ENCODE measurements around the gene IQCN. TPM values are rescaled to one million over a fixed set of nuclear protein-coding genes. Genes with fewer than 3 reads are reported as not detected.

The IQCN gene
- total and polyA plus RNA-seq, 4 experiments from 2014 or later, result 0.13 to 5.8 (median 3.6) TPM

- H3K4me3 Mint-ChIP-seq, result peak overlapping the region in 1 of 8 donors; percentile 35
These were observed 13.9 kb upstream of the IQCN start for GRCh38 chr19:18287836-18288772.

DNA sequence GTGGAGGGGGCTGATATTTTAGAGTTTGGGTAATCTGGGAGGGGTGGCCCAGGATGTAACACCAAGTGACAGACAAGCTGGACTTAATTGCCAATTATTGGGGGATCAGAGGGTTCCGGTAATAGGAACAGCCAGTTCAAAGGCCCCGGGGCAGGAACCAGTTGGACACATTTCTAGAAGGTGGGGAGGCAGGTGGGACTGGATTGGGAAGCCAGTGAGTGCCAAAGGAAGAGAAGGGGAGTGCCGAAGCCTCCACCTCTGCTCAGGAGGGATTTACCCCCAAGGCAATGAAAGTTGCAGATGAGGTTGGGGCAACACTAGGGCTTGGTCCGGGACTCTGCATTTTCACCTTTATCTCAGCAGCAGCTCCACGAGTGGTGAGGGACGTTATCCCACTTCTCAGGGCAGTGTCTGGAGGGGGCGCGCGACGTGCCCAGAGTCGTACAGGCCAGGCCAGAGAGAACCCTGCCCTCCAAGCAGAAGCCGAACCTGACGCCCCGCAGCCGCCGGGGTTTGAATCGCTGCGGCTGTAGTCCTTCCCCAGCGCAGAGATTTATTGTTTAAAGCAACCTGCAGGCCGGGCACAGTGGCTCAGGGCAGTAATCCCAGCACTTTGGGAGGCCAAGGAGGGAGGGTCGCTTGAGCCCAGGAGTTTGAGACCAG is 12.9 kb upstream of the IQCN start:
- peak overlapping the region in 5 of 7 donors; percentile 32 to 91 (median 85) for H3K27ac Mint-ChIP-seq
- no peaks in the 10 kb centered on the region for H3K27me3 Mint-ChIP-seq
- ChIA-PET CTCF (ENCODE audit: partially characterized antibody) (no interaction called here), POLR2A (ENCODE audit: partially characterized antibody) (interaction anchor here (0.7 to 27.2 kb wide), 3 partner anchors 14 to 75 kb away, joined by 3 to 1691 read pairs (median 1055); partner anchors contain the start of gene LSM4)
- Histone ChIP-seq H3K9me3 (ENCODE audit: control insufficient read depth in 1 of 2, low read length in 2 of 2) (no peaks in the 10 kb centered on the region), H3K27ac (ENCODE audit: low read depth, low read length) (no peak overlapping the region), H3K4me3 (ENCODE audit: low read length in 2 of 2) (no peak overlapping the region), H3K36me3 (ENCODE audit: insufficient read depth, low read length) (no peaks in the 10 kb centered on the region), H3K4me1 (ENCODE audit: insufficient read depth, low read length) (peaks cover 59% of the 10 kb centered on the region), H3K27me3 (ENCODE audit: insufficient read depth, low read length) (no peaks in the 10 kb centered on the region)
- intact Hi-C loops (cut with micrococcal nuclease), result no loop called here
- peaks cover 37 to 70% (median 53%) of the 10 kb centered on the region in 4 donors for H3K4me1 Mint-ChIP-seq
- no peak for DNase-seq
- peaks cover 0 to 2% (median 0%) of the 10 kb centered on the region in 8 donors for H3K9me3 Mint-ChIP-seq
- H3K36me3 Mint-ChIP-seq, result peaks cover 0 to 4% of the 10 kb centered on the region in 2 donors
- no peak overlapping the region for H3K4me3 Mint-ChIP-seq

More at GRCh38 chr19:18287836-18288772, 13.9 kb upstream of the IQCN start:
- CTCF ChIA-PET (ENCODE audit: partially characterized antibody), result interaction anchor here (0.7 to 2.9 kb wide), 2 partner anchors 8 to 258 kb away, joined by 3 to 8 read pairs; no protein-coding TSS in a partner anchor
- Histone ChIP-seq H3K27ac (ENCODE audit: low read depth, low read length) (peak overlapping the region; percentile 34), H3K27me3 (ENCODE audit: insufficient read depth, low read length) (no peaks in the 10 kb centered on the region), H3K4me1 (ENCODE audit: insufficient read depth, low read length) (peaks cover 59% of the 10 kb centered on the region), H3K36me3 (ENCODE audit: insufficient read depth, low read length) (no peaks in the 10 kb centered on the region), H3K9me3 (ENCODE audit: control insufficient read depth in 1 of 2, low read length in 2 of 2) (no peaks in the 10 kb centered on the region), H3K4me3 (ENCODE audit: low read length in 2 of 2) (no peak overlapping the region)
- Mint-ChIP-seq H3K9me3 (peaks cover 0 to 2% (median 0%) of the 10 kb centered on the region in 8 donors), H3K4me1 (peaks cover 31 to 70% (median 53%) of the 10 kb centered on the region in 4 donors), H3K27me3 (no peaks in the 10 kb centered on the region), H3K27ac (peak overlapping the region in 2 of 7 donors; percentile 53 to 79), H3K36me3 (peaks cover 0 to 2% of the 10 kb centered on the region in 2 donors)
- no peak for DNase-seq
- POLR2A ChIA-PET (ENCODE audit: partially characterized antibody), result interaction anchor here (0.7 to 27.2 kb wide), 4 partner anchors 7 to 74 kb away, joined by 3 to 1691 read pairs (median 786); partner anchors contain the start of genes JUND and LSM4
- intact Hi-C loops (cut with micrococcal nuclease), result no loop called here

- ChIA-PET CTCF (ENCODE audit: partially characterized antibody) (interaction anchor here (18.3 kb wide), 1 partner anchor 43 kb away, joined by 542 read pairs; no protein-coding TSS in a partner anchor), POLR2A (ENCODE audit: partially characterized antibody) (interaction anchor here (8.7 to 27.2 kb wide), 3 partner anchors 7 to 36 kb away, joined by 516 to 1691 read pairs (median 1055); partner anchors contain the start of gene LSM4)
- peaks cover 0 to 10% (median under 1%) of the 10 kb centered on the region in 8 donors for H3K9me3 Mint-ChIP-seq
- Histone ChIP-seq H3K27ac (ENCODE audit: low read depth, low read length) (peak overlapping the region; percentile 56), H3K4me1 (ENCODE audit: insufficient read depth, low read length) (peaks cover 38% of the 10 kb centered on the region), H3K36me3 (ENCODE audit: insufficient read depth, low read length) (no peaks in the 10 kb centered on the region), H3K27me3 (ENCODE audit: insufficient read depth, low read length) (no peaks in the 10 kb centered on the region), H3K4me3 (ENCODE audit: low read length in 2 of 2) (no peak overlapping the region), H3K9me3 (ENCODE audit: control insufficient read depth in 1 of 2, low read length in 2 of 2) (no peaks in the 10 kb centered on the region)
- peaks cover 22 to 52% (median 38%) of the 10 kb centered on the region in 4 donors for H3K4me1 Mint-ChIP-seq
- intact Hi-C loops (cut with micrococcal nuclease), result no loop called here
- peak overlapping the region in 7 of 8 donors; percentile 26 to 81 (median 61) for H3K4me3 Mint-ChIP-seq
- peak overlapping the region; percentile 90 to 99 (median 91) for H3K27ac Mint-ChIP-seq
- H3K27me3 Mint-ChIP-seq, result peaks cover 0 to under 1% of the 10 kb centered on the region in 2 donors
- peaks cover 0 to 8% of the 10 kb centered on the region in 2 donors for H3K36me3 Mint-ChIP-seq
- peak in 3 of 5 donors; percentile 18 to 44 (median 32) for DNase-seq
These were observed 10.6 kb upstream of the IQCN start for GRCh38 chr19:18284712-18285360.

DNA sequence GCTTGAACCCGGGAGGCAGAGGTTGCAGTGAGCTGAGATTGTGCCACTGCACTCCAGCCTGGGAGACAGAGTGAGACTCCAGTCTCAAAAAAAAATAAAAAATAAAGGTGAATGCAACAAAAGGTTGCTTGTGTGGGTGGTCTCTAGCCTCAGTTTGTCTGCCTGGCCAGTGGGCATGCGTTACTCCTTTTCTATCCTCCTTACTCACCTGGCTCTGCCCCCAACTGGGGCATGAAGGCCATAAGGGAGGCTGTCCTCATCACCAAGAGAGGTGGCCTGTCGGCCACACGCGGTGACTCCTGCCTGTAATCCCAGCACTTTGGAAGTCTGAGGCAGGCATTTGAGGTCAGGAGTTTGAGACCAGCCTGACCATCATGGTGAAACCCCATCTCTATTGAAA is 9.1 kb upstream of the IQCN start:
- peaks cover 14 to 23% of the 10 kb centered on the region in 2 donors for H3K36me3 Mint-ChIP-seq
- H3K4me1 ChIP-seq (ENCODE audit: insufficient read depth, low read length), result peaks cover 39% of the 10 kb centered on the region
- H3K9me3 ChIP-seq (ENCODE audit: control insufficient read depth in 1 of 2, low read length in 2 of 2), result no peaks in the 10 kb centered on the region
- POLR2A ChIA-PET (ENCODE audit: partially characterized antibody), result interaction anchor here (5.4 to 27.2 kb wide), 4 partner anchors 8 to 136 kb away, joined by 125 to 1691 read pairs (median 786); partner anchors contain the start of genes LSM4 and SSBP4
- peaks cover 0 to 6% of the 10 kb centered on the region in 2 donors for H3K27me3 Mint-ChIP-seq
- peak overlapping the region in 3 of 8 donors; percentile 31 to 87 (median 43) for H3K4me3 Mint-ChIP-seq
- H3K36me3 ChIP-seq (ENCODE audit: insufficient read depth, low read length), result peaks cover 9% of the 10 kb centered on the region
- H3K9me3 Mint-ChIP-seq, result peaks cover 0 to 23% (median 3%) of the 10 kb centered on the region in 8 donors
- peak overlapping the region; percentile 61 to 99 (median 91) for H3K27ac Mint-ChIP-seq
- DNase-seq, result no peak
- H3K27me3 ChIP-seq (ENCODE audit: insufficient read depth, low read length), result no peaks in the 10 kb centered on the region
- intact Hi-C loops (cut with micrococcal nuclease), result no loop called here
- peak overlapping the region; percentile 91 for H3K27ac ChIP-seq (ENCODE audit: low read depth, low read length)
- no peak overlapping the region for H3K4me3 ChIP-seq (ENCODE audit: low read length in 2 of 2)
- CTCF ChIA-PET (ENCODE audit: partially characterized antibody), result interaction anchor here (5.9 to 18.3 kb wide), 2 partner anchors 35 to 44 kb away, joined by 255 to 542 read pairs; partner anchors contain the start of gene LSM4
- peaks cover 27 to 57% (median 43%) of the 10 kb centered on the region in 4 donors for H3K4me1 Mint-ChIP-seq

DNA sequence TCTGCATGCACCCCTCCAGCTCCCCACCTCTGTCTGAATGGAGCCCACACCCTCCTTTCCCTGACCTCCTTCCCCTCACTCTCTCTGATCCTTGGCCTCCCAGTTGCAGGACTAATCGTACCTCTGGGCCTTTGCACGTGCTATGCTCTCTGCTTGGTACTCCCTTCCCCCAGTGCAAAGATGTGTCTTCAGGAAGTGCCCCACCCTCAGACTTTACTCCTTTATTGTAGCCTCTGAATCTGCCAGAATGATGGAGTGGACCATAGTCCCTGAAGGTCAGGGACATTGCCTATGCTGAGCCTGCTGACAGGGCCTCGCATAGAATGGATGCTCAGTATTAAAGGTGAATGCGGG is 8.5 kb upstream of the IQCN start:
- peaks cover 14 to 28% of the 10 kb centered on the region in 2 donors for H3K36me3 Mint-ChIP-seq
- DNase-seq, result peak in 2 of 5 donors; percentile 17 to 40
- ChIA-PET CTCF (ENCODE audit: partially characterized antibody) (interaction anchor here (5.4 to 18.3 kb wide), 5 partner anchors 10 to 45 kb away, joined by 49 to 542 read pairs (median 118); partner anchors contain the start of gene LSM4), POLR2A (ENCODE audit: partially characterized antibody) (interaction anchor here (4.3 to 27.2 kb wide), 7 partner anchors 9 to 137 kb away, joined by 24 to 1691 read pairs (median 125); partner anchors contain the start of genes LSM4, MPV17L2, PIK3R2 and RAB3A)
- no peaks in the 10 kb centered on the region for H3K27me3 ChIP-seq (ENCODE audit: insufficient read depth, low read length)
- peak overlapping the region; percentile 91 for H3K27ac ChIP-seq (ENCODE audit: low read depth, low read length)
- H3K27me3 Mint-ChIP-seq, result peaks cover 0 to 6% of the 10 kb centered on the region in 2 donors
- H3K4me3 Mint-ChIP-seq, result peak overlapping the region; percentile 78 to 94 (median 86)
- peak overlapping the region; percentile 96 to 99 (median 98) for H3K27ac Mint-ChIP-seq
- H3K36me3 ChIP-seq (ENCODE audit: insufficient read depth, low read length), result peaks cover 13% of the 10 kb centered on the region
- peaks cover 45% of the 10 kb centered on the region for H3K4me1 ChIP-seq (ENCODE audit: insufficient read depth, low read length)
- H3K4me3 ChIP-seq (ENCODE audit: low read length in 2 of 2), result peak overlapping the region; percentile 48 to 67
- H3K9me3 ChIP-seq (ENCODE audit: control insufficient read depth in 1 of 2, low read length in 2 of 2), result no peaks in the 10 kb centered on the region
- intact Hi-C loops (cut with micrococcal nuclease), result no loop called here
- H3K9me3 Mint-ChIP-seq, result peaks cover 0 to 28% (median 3%) of the 10 kb centered on the region in 8 donors
- H3K4me1 Mint-ChIP-seq, result peaks cover 32 to 62% (median 46%) of the 10 kb centered on the region in 4 donors
